MM.1S (cell line): Measurements from ENCODE around the gene SIRPA.

ENCODE experiments used
- EZH2 ChIP-seq: fragments of 300-600 bp; sonication (generic); optimal IDR thresholded peaks from 2 replicates; pipeline ENCODE3; 2017; ENCODE audit warnings: low read depth, mild to moderate bottlenecking, antibody characterized with exemption, low read length, mixed read lengths
- TF ChIP-seq, protein P1 (sequence below): fragments of 300-600 bp; sonication (generic); IDR thresholded peaks from 2 replicates; pipeline ENCODE4 v1.5.1; 2016; ENCODE audit warnings: antibody characterized with exemption, low read length, mixed read lengths

DNA sequence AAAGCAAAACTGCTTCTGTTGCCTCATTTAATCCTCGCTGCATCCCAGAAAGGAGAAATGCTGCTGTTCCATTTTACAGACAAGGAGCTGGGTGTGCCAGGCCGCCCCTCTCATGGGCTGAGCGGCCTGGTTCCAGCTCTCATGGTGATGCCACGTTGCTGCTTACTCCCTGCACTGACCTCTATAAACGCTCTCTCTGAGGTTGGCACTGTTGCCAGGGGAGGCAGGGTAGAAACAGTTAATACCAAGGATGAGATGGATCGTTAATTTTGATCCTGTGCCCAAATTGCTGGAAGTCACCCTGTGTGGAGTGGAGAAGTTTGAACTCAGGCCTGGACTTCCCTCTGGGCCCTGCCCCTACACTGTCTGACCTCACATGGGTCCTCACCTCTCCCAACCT is 25.6 kb downstream of the SIRPA start:
- TF ChIP-seq, protein P1, sequence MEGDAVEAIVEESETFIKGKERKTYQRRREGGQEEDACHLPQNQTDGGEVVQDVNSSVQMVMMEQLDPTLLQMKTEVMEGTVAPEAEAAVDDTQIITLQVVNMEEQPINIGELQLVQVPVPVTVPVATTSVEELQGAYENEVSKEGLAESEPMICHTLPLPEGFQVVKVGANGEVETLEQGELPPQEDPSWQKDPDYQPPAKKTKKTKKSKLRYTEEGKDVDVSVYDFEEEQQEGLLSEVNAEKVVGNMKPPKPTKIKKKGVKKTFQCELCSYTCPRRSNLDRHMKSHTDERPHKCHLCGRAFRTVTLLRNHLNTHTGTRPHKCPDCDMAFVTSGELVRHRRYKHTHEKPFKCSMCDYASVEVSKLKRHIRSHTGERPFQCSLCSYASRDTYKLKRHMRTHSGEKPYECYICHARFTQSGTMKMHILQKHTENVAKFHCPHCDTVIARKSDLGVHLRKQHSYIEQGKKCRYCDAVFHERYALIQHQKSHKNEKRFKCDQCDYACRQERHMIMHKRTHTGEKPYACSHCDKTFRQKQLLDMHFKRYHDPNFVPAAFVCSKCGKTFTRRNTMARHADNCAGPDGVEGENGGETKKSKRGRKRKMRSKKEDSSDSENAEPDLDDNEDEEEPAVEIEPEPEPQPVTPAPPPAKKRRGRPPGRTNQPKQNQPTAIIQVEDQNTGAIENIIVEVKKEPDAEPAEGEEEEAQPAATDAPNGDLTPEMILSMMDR, result no peak
- no peak for TF ChIP-seq EZH2
